HEK293T (cell line): ENCODE measurements around the gene GRAMD2A.

Experiments used
- ARNT ChIP-seq: fragments of 450-650 bp; IDR thresholded peaks from 2 replicates; pipeline ENCODE4 v1.6.1; 2017; ENCODE audit warnings: mild to moderate bottlenecking
- BHLHE40 ChIP-seq: fragments of 450-650 bp; IDR thresholded peaks from 2 replicates; pipeline ENCODE4 v1.6.1; 2016; ENCODE audit warnings: mild to moderate bottlenecking, moderate library complexity, borderline replicate concordance
- CTBP1 ChIP-seq: fragments of 450-650 bp; IDR thresholded peaks from 2 replicates; pipeline ENCODE4 v1.6.1; 2016; ENCODE audit warnings: borderline replicate concordance
- ELF4 ChIP-seq: fragments of 450-650 bp; IDR thresholded peaks from 2 replicates; pipeline ENCODE4 v1.6.1; 2017; ENCODE audit warnings: antibody characterized with exemption
- FOXK2 ChIP-seq: fragments of 450-650 bp; IDR thresholded peaks from 2 replicates; pipeline ENCODE4 v1.6.1; 2016; ENCODE audit warnings: mild to moderate bottlenecking
- FOXM1 ChIP-seq: fragments of 450-650 bp; IDR thresholded peaks from 2 replicates; pipeline ENCODE4 v1.6.1; 2017; ENCODE audit warnings: mild to moderate bottlenecking, borderline replicate concordance
- HDGF ChIP-seq: fragments of 450-650 bp; IDR thresholded peaks from 2 replicates; pipeline ENCODE4 v1.6.1; 2017; ENCODE audit warnings: antibody characterized with exemption, borderline replicate concordance
- L3MBTL2 ChIP-seq: fragments of 450-650 bp; conservative IDR thresholded peaks from 2 replicates; pipeline ENCODE4 v1.6.1; 2016; ENCODE audit warnings: mild to moderate bottlenecking
- LEF1 ChIP-seq: fragments of 450-650 bp; IDR thresholded peaks from 2 replicates; pipeline ENCODE4 v1.6.1; 2017; ENCODE audit warnings: mild to moderate bottlenecking, borderline replicate concordance
- SP1 ChIP-seq: fragments of 450-650 bp; IDR thresholded peaks from 2 replicates; pipeline ENCODE4 v1.6.1; 2017
- SUZ12 ChIP-seq: fragments of 450-650 bp; IDR thresholded peaks from 2 replicates; pipeline ENCODE4 v1.6.1; 2016; ENCODE audit warnings: mild to moderate bottlenecking
- TARDBP ChIP-seq: fragments of 450-650 bp; IDR thresholded peaks from 2 replicates; pipeline ENCODE4 v1.6.1; 2016
- TF ChIP-seq, protein P1 (sequence below): fragments of 450-650 bp; IDR thresholded peaks from 2 replicates; pipeline ENCODE4 v1.6.1; 2016

DNA sequence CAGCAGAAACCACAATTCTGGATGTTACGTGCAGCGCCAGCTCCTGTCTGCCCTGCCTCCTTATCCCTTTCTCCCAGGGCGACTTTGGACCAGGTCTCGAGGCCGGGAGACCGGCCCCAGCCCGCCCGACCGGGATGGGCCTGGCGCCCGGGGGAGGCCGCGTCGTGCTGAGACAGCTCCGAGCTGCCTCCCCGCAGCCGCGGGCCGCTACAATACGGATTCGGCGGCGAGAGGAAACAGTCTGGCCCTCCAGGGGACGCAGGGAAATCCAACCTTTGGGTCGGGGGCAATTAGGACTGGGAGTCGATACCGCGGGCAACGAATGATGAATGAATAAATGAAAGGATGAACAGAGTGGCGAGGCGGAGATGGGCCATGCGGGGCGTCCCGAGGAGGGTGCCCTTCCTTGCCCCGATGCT lies 537 bp downstream of the GRAMD2A start:
- no peak for TF ChIP-seq TARDBP
- TF ChIP-seq L3MBTL2, result no peak
- no peak for TF ChIP-seq SP1
- no peak for TF ChIP-seq ARNT
- TF ChIP-seq BHLHE40, result no peak
- no peak for TF ChIP-seq FOXK2
- TF ChIP-seq SUZ12, result no peak
- no peak for TF ChIP-seq FOXM1
- no peak for TF ChIP-seq LEF1
- no peak for TF ChIP-seq HDGF
- TF ChIP-seq, protein P1, sequence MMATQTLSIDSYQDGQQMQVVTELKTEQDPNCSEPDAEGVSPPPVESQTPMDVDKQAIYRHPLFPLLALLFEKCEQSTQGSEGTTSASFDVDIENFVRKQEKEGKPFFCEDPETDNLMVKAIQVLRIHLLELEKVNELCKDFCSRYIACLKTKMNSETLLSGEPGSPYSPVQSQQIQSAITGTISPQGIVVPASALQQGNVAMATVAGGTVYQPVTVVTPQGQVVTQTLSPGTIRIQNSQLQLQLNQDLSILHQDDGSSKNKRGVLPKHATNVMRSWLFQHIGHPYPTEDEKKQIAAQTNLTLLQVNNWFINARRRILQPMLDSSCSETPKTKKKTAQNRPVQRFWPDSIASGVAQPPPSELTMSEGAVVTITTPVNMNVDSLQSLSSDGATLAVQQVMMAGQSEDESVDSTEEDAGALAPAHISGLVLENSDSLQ, result no peak
- no peak for TF ChIP-seq ELF4
- no peak for TF ChIP-seq CTBP1
